GM19395 (cell line): Measurements from ENCODE around the gene TBC1D22A.

Source experiments
- ATAC-seq: cut with Tn5 transposase; IDR thresholded peaks from one replicate; pipeline ENCODE4 v1.9.1; 2021; ENCODE audit warnings: mild to moderate bottlenecking, moderate library complexity; ENCODE audit not compliant: unreplicated experiment

Gene TBC1D22A

GRCh38 chr22:46900549-46900948, 138.1 kb downstream of the TBC1D22A start:
- no peak for ATAC-seq

- no peak for ATAC-seq
Measured at GRCh38 chr22:46902436-46902835, 140.0 kb downstream of the TBC1D22A start.

GRCh38 chr22:46902998-46903916, 140.8 kb downstream of the TBC1D22A start:
- ATAC-seq, result no peak

DNA sequence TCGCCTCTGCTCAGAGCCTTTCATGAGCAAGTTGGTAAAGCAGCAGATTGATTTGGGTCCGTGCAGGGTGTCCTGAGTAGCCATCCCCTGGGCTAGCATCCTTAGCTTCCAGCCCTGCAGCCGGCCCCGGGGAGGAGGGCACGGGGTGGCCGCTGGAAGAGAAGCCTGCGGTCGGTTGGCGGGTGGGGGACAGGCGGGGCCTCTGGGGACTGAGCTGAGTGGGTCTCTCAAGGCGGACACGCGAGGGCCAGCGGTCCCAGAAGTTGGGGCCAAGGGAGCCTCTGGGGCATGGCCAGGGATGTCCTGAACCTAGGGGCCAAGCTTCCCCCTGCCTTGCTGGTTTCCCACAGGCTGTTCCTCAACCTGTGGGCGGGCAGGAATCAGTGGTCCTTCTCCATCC, 143.0 kb downstream of the TBC1D22A start:
- ATAC-seq, result no peak

DNA sequence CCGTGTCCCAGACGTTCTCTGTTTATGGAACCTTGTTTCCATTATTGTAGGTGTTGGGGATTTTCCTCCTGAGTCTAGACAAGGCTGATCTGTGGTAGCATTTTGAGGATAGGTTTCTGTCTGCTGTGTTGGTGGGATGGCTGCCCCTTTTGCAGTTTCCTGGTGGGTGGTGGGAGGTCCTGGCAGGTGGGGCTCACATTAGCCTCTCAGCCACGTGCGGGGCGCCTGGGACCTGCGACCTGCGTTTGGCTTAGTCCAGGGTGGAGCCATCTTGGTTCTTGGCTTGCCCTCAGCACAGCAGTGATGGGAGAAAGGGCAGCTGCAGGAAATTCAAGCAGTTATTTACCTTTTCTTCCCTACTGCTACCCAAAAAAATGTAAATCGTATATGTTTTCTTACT, 143.4 kb downstream of the TBC1D22A start:
- no peak for ATAC-seq

DNA sequence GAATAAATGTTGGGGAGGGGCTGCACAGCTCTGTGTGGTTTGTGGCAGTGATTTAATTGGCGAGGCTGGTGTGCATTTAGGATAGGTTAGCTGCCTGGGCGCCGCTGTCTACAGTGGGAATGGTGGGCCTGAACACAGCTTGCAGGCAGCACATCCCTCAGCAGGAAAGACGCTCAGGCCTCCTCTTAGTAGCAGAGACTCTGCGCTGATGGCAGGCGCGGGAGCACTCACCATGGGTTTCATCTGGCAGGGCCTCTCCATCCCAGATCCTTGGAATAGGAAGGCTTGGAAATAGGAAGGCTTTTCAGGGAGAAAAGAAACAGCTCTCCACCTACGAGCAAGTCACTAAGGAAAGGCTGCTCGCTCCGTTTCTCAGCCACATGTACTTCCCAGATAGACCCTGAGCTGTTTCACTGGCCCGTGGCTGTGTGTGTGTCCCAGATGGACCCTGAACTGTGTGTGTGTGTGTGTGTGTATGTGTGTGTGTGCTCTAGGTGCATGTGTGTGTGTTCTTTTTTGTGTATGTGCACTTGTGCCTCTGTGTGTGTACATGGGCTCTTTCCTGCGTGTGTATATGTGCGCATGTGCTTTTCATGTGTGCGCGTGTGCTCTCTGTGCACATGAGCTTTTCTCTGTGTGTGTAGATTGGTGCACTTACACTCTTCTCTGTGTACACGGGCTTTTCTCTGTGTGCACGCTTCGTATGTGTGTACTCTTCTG, 144.0 kb downstream of the TBC1D22A start:
- ATAC-seq, result no peak

DNA sequence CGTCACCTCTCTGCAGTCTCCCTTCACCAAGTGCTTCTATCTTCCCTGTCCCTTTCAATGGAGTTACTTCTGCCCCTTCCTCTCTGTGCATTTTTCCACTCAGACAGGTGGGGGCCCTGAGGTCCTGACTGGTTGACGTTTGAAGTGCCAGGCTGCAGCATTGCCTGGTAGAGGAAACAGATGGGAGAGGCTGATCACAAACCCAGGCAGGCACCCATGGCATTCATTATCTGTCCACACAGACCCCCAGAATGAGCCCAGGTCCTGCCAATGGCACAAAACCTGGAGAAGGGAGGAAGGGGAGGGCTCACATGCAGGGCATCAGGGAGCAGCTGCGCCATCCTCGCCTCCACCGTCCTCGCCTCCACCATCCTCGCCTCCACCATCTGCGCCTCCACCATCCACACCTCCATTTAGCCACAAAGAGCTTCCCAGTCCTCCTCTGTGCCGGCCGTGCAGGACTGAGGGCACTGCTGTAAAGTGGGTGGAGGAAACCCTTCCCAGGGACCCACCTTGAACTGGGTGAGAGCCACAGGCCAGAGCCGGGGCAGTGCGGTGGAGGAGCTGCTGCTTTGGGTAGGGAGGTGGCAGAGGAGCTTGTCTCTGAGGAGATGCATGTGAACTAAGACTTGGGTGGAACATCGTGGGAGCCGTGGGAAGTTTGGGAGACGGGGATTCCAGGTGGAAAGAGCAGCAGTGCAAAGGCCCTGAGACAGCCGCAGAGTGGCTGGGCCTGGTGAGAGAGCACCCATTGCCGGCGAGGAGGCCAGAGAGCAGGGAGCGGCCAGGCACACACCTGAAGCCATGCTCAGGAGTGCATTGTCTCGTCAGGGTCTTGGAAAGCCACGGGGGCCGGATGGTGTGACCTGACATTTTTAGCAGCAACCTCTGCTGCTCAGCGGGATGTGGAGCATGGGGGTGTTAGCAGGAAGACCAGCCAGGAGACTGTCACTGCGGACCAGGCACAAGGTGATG, 145.1 kb downstream of the TBC1D22A start:
- no peak for ATAC-seq

DNA sequence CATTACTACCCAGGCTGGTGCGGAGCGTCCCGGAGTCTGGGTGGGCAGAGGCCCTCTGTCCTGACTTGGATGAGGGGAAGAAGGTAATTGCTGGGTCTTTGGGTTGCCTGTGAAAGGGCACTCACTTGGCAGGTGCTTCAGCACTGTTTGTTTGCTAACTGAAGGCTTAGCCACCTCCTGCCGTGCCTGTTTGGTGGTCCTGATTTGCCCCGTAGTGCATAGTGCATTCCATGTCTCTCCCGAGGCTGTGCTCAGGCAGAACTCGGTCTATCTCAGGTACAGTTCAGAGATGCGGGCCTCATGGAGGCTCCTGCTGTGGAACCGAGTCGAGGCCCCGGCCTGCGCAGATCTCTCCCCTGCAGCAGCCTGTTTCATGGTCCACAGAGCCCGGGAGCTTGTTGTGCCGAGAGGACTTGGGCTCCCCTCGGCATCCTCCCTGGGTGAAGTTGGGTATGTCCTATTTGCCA, 146.2 kb downstream of the TBC1D22A start:
- ATAC-seq, result no peak

GRCh38 chr22:46909237-46910030, 147.0 kb downstream of the TBC1D22A start:
- ATAC-seq, result no peak

DNA sequence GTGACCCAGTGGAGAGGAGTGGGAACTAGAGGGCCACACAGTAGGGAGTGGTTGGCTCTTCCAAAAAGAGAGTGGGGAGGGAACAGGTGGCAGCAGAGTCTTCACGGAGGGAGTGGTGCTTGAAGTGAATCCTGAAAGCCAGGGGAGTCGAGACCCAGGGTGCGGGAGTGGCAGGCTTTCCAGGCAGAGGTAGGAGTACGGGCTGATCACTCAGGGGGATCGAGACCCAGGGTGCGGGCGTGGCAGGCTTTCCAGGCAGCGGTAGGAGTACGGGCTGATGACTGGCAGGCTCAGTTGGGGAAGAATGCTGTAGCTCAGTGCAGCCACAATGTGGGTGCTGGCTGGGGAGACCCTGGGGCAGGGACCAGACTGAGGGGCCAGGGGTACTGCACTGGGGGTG, 148.2 kb downstream of the TBC1D22A start:
- ATAC-seq, result no peak

GRCh38 chr22:46911346-46911745, 148.9 kb downstream of the TBC1D22A start:
- ATAC-seq, result no peak

DNA sequence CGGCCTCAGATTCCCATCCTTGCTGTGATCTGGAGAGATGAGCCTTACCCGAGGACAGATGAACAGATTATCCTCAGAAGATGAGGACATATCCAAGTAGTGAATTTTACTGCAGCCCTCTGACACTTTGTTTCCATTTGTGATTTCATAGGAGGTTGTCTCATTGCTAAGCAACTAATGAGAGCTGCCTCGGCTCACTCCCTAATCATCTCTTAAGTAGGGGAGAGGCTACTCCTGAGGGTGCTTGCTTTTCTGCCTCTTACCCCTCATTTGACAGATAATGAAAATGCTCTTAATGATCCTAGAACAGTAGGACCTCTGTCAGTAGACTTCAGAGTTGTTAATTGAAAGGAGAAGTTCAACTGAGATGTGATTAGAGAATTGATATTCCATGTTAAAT, 150.9 kb downstream of the TBC1D22A start:
- no peak for ATAC-seq

DNA sequence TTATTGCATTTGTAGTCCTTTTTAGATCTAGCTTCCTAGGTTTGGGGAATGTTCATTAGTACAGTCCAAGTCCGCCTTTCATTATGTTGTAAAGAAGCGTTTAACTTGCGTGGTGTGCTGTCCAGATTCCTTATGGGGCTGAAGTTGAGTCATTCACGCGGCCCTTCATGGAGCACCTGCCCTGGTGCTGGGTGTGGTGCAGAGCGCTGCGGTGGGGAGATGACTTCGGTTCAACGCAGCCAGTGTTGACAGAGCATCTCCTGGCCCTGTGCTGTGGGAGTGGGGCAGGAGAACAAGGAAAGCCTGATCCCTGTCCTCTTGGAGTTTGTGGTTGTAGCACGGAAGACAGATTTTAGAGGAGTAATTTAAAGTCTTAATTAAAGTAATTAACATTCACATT, 152.0 kb downstream of the TBC1D22A start:
- no peak for ATAC-seq

GRCh38 chr22:46914916-46915894, 152.8 kb downstream of the TBC1D22A start:
- no peak for ATAC-seq

- no peak for ATAC-seq
Measured at GRCh38 chr22:46915950-46916730, 153.7 kb downstream of the TBC1D22A start.

GRCh38 chr22:46916886-46917770, 154.7 kb downstream of the TBC1D22A start:
- no peak for ATAC-seq

DNA sequence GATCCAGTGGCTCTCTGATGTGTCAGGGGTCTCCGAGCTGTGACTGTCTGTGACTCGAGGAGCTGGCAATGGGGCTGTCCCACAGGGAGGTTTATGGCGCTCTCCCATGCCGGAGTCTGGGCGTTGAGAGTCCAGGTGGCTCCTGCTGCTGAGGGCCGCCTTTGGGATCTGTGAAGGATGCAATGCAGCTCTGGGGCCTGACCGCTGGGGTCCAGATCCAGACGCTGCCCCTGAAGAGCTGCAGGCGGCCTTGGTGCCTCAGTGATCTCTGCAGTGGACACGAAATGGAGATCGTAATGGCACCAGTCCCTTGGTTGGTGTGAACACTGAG, 155.3 kb downstream of the TBC1D22A start:
- ATAC-seq, result no peak
